K562 (cell line): ENCODE measurements around the gene AKNAD1. TPM values are rescaled to one million over a fixed set of nuclear protein-coding genes. Genes with fewer than 3 reads are reported as not detected.

Experiments used
- ATF7 ChIP-seq: fragments of 450-650 bp; IDR thresholded peaks from 2 replicates; pipeline ENCODE4 v1.7.1; 2014; ENCODE audit warnings: mild to moderate bottlenecking, moderate library complexity
- CBX3 ChIP-seq, 2 experiments: IDR thresholded peaks; 1 replicate in 1 of 2; 2 replicates in 1 of 2; pipeline ENCODE4 v1.6.1; 2012; ENCODE audit warnings: inconsistent platforms in 2 of 2, low read length in 2 of 2, borderline replicate concordance in 1 of 2, control low read depth in 1 of 2
- CREBBP ChIP-seq: IDR thresholded peaks from one replicate; pipeline ENCODE4 v1.6.1; 2012; ENCODE audit warnings: low read depth, mild to moderate bottlenecking, control low read depth, inconsistent platforms, low read length
- CREM ChIP-seq: IDR thresholded peaks from 2 replicates; pipeline ENCODE4 v1.6.1; 2014; ENCODE audit warnings: antibody characterized with exemption, low read depth
- DPF2 ChIP-seq: fragments of 450-650 bp; IDR thresholded peaks from 2 replicates; pipeline ENCODE4 v1.6.1; 2016
- L3MBTL2 ChIP-seq: fragments of 450-650 bp; IDR thresholded peaks from 2 replicates; pipeline ENCODE4 v1.6.1; 2016; ENCODE audit warnings: mild to moderate bottlenecking, moderate library complexity
- LARP7 ChIP-seq: fragments of 450-650 bp; IDR thresholded peaks from 2 replicates; pipeline ENCODE4 v1.6.1; 2016
- MAZ ChIP-seq, 2 experiments: fragments of 450-650 bp in 1 of 2; sonication (generic) in 1 of 2; formaldehyde crosslinking; IDR thresholded peaks in 1 of 2; conservative IDR thresholded peaks in 1 of 2; 2 replicates each; pipeline versions ENCODE4 v1.4.0 to v1.5.0; 2020; ENCODE audit warnings: mild to moderate bottlenecking in 1 of 2, missing genetic modification reagents in 1 of 2
- MTA3 ChIP-seq: fragments of 450-650 bp; formaldehyde crosslinking; IDR thresholded peaks from 2 replicates; pipeline ENCODE4 v1.6.1; 2017; ENCODE audit warnings: mild to moderate bottlenecking, borderline replicate concordance
- RAD51 ChIP-seq: fragments of 450-650 bp; IDR thresholded peaks from 2 replicates; pipeline ENCODE4 v1.7.1; 2016; ENCODE audit warnings: low read depth, mild to moderate bottlenecking, borderline replicate concordance
- SP1 ChIP-seq: sonication (generic); formaldehyde crosslinking; IDR thresholded peaks from 2 replicates; pipeline ENCODE4 v1.8.1; 2022; ENCODE audit warnings: mild to moderate bottlenecking, missing genetic modification reagents
- TRIM28 ChIP-seq: fragments of 450-650 bp; IDR thresholded peaks from 2 replicates; pipeline ENCODE4 v1.6.1; 2017
- polyA plus RNA-seq, 8 experiments: library from polyadenylated mRNA; depleted of rRNA in 4 of 8; stranded (reverse) in 5 of 8; unstranded in 3 of 8; fragments of >200 nt; fragmentation: Nextera tagmentation in 2 of 8; fragmentation: Illumina TruSeq in 1 of 8; extraction: Ambion mirVana in 2 of 8; extraction: Trizol in 1 of 8; gene quantifications; 2 replicates each; pipeline versions ENCODE4 v1.2.1 to v1.2.3, GENCODE V29; 2011 to 2014; ENCODE audit warnings: inconsistent platforms in 1 of 8, missing spikeins in 1 of 8
- total RNA-seq, 7 experiments: library from RNA; depleted of rRNA in 6 of 7; stranded (reverse); fragments of >200 nt in 6 of 7; fragmentation: Illumina TruSeq in 2 of 7; extraction: Trizol in 2 of 7; gene quantifications; 2 replicates each; pipeline versions ENCODE4 v1.2.1 to v1.2.3, GENCODE V29; 2011 to 2021; ENCODE audit warnings: low replicate concordance in 1 of 7
- TF ChIP-seq, protein P1 (sequence below), 2 experiments: IDR thresholded peaks; 2 replicates each; pipeline ENCODE4 v1.6.1; 2011; ENCODE audit warnings: borderline replicate concordance in 1 of 2, control low read depth in 1 of 2, low read depth in 1 of 2, low read length in 1 of 2, mild to moderate bottlenecking in 1 of 2, mixed read lengths in 1 of 2, moderate library complexity in 1 of 2; ENCODE audit not compliant: insufficient read depth in 1 of 2, insufficient read length in 1 of 2, poor library complexity in 1 of 2, severe bottlenecking in 1 of 2; ENCODE audit errors: extremely low read depth in 1 of 2
- TF ChIP-seq, protein P2 (sequence below): IDR thresholded peaks from 2 replicates; pipeline ENCODE4 v1.6.1; 2011; ENCODE audit warnings: borderline replicate concordance, low read depth, mild to moderate bottlenecking, moderate library complexity, low read length; ENCODE audit not compliant: insufficient read depth, poor library complexity, severe bottlenecking
- TF ChIP-seq, protein P3 (sequence below): sonication (generic); formaldehyde crosslinking; IDR thresholded peaks from 2 replicates; pipeline ENCODE4 v1.5.0; 2020; ENCODE audit warnings: missing genetic modification reagents

AKNAD1 gene
- total and polyA plus RNA-seq, 9 of the 15 experiments (the other 6 are each of a cell fraction or from before 2014, with no cell fraction given) = 0.13 to 0.30 TPM; not detected in 7

DNA sequence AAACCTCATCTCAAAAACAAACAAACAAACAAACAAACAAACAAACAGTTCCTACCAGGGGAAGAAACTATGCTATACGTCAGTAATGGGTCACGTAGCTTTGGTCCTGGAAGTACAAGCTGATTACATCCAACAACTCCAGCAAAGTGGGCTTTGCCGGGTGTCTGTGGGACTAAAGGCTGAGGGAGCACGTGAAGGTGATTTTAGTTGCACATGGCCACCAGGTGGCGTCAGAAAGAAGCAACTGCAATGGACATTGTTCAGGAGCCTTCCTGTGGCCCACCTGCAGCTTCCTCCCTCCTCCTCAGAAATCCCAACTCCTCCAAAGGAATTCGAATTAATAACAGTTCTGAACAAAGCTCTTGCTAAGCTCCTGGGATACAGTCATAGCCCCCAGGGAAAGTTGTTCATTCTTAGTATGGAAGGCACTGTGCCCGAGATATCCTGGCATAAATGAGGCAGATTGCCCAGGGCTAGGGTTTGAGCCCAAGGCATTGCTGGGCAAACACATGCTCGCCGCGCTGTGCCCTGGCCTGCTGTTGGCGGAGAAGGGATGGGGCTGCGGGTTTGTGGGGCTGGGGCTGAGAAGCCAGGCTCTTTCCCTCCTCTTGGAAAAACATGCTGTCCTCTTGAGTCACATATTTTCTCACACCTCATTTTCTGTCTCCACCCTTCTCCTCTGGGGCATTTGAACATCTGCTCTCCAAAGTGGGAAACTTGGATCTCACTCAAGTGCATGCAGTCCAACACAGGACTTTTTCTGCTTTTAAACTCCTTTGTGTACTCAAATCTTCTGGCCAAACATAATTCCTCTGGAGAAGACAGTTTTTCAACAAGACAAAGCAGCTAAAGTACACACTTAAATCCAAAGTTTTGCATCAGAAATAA is 28.6 kb downstream of the AKNAD1 start (continued):
- TF ChIP-seq, protein P1, sequence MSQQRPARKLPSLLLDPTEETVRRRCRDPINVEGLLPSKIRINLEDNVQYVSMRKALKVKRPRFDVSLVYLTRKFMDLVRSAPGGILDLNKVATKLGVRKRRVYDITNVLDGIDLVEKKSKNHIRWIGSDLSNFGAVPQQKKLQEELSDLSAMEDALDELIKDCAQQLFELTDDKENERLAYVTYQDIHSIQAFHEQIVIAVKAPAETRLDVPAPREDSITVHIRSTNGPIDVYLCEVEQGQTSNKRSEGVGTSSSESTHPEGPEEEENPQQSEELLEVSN (IDR thresholded peaks at IDR 0.05; ENCODE audit: borderline replicate concordance in 1 of 2, extremely low read depth in 1 of 2, insufficient read depth in 1 of 2, insufficient read length in 1 of 2, low read depth in 1 of 2, low read length in 1 of 2, poor library complexity in 1 of 2, severe bottlenecking in 1 of 2) = peak; percentile 2 to 33
- TF ChIP-seq ATF7 = 0 out of 2 replicates have a peak, but pooled peaks have one; percentile 24
- TF ChIP-seq CBX3 (IDR thresholded peaks at IDR 0.05; ENCODE audit: borderline replicate concordance in 1 of 2, low read length in 2 of 2) = peak in 1 of 2 experiments; percentile 52; a peak in 1 of 3 replicates
- 0 out of 2 replicates have a peak, but pooled peaks have one; percentile 27 for TF ChIP-seq MTA3
- 0 out of 2 replicates have a peak, but pooled peaks have one; percentile 54 for TF ChIP-seq LARP7
- TF ChIP-seq SP1 (CRISPR knock-in tag) = peak; percentile 38; the same call in 1 of the 2 replicates
- peak; percentile 56 for TF ChIP-seq L3MBTL2
- 0 out of 2 replicates have a peak, but pooled peaks have one; percentile 5 for TF ChIP-seq CREM
- TF ChIP-seq, protein P2, sequence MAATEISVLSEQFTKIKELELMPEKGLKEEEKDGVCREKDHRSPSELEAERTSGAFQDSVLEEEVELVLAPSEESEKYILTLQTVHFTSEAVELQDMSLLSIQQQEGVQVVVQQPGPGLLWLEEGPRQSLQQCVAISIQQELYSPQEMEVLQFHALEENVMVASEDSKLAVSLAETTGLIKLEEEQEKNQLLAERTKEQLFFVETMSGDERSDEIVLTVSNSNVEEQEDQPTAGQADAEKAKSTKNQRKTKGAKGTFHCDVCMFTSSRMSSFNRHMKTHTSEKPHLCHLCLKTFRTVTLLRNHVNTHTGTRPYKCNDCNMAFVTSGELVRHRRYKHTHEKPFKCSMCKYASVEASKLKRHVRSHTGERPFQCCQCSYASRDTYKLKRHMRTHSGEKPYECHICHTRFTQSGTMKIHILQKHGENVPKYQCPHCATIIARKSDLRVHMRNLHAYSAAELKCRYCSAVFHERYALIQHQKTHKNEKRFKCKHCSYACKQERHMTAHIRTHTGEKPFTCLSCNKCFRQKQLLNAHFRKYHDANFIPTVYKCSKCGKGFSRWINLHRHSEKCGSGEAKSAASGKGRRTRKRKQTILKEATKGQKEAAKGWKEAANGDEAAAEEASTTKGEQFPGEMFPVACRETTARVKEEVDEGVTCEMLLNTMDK = peak; percentile 8
- TF ChIP-seq CREBBP = no peak
- TF ChIP-seq MAZ (CRISPR knock-in tag; conservative IDR thresholded peaks at IDR 0.05 in 1 of 2, IDR thresholded peaks at IDR 0.05 in 1 of 2) = peak in 1 of 2 experiments; percentile 23; a peak in 1 of 4 replicates
- 0 out of 2 replicates have a peak, but pooled peaks have one; percentile 24 for TF ChIP-seq RAD51
- TF ChIP-seq, protein P3, sequence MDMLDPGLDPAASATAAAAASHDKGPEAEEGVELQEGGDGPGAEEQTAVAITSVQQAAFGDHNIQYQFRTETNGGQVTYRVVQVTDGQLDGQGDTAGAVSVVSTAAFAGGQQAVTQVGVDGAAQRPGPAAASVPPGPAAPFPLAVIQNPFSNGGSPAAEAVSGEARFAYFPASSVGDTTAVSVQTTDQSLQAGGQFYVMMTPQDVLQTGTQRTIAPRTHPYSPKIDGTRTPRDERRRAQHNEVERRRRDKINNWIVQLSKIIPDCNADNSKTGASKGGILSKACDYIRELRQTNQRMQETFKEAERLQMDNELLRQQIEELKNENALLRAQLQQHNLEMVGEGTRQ (CRISPR knock-in tag) = peak; percentile 64
- peak; percentile 46; the same call in 1 of the 2 replicates for TF ChIP-seq DPF2
- TF ChIP-seq TRIM28 = no peak
